K562 (cell line): ENCODE measurements around the gene APOLD1. TPM values are rescaled to one million over a fixed set of nuclear protein-coding genes. Genes with fewer than 3 reads are reported as not detected.

Experiments
- ATAC-seq: fragments of 200-7000 bp; cut with Tn5 transposase; 3 replicates; pipeline ENCODE4 v1.9.1; 2020; ENCODE audit warnings: moderate library complexity
- BruUV-seq: library from RNA; stranded (reverse); fragments of 400-500 nt; replicated peaks from 2 replicates; lab custom pipeline; 2021; lab: Mats Ljungman, UMichigan
- CTCF ChIA-PET: fragments of 300-600 bp; formaldehyde crosslinking; extraction: SDS; loops from one replicate; lab custom pipeline; 2021; ENCODE audit warnings: low intra/inter-chr PET ratio; lab: Yijun Ruan, JAX
- POLR2A ChIA-PET: fragments of 300-600, 350-650 bp; sonication (Branson Sonifier 250); formaldehyde crosslinking; extraction: SDS; loops from one replicate; lab custom pipeline; 2021; ENCODE audit warnings: antibody characterized with exemption, inconsistent platforms; lab: Yijun Ruan, JAX
- DNase-seq, 4 experiments: peaks; one replicate each; pipeline versions ENCODE4 v3.0.0 to v3.0.0-alpha.2; 2011 to 2018; ENCODE audit warnings: low spot score in 3 of 4, mixed read lengths in 3 of 4; ENCODE audit errors: extremely low read depth in 1 of 4
- FAIRE-seq: peaks from 2 replicates; lab custom pipeline; 2011; peaks lifted over from hg19 to GRCh38; lab: Jason Lieb, UNC
- H2AFZ ChIP-seq: 2 replicates; pipeline ENCODE4 v1.6.0; 2011; ENCODE audit warnings: low read depth, low read length, control low read depth, inconsistent platforms
- H3K27ac ChIP-seq: fragments of 200-600 bp; 3 replicates; pipeline ENCODE4 v1.8.0; 2011; ENCODE audit warnings: low read depth, mild to moderate bottlenecking, control low read depth, inconsistent platforms, low read length, moderate library complexity, mixed read lengths; ENCODE audit errors: extremely low read depth
- H3K27me3 ChIP-seq, 2 experiments: fragments of 300-600 bp in 1 of 2; 2 replicates in 1 of 2; 3 replicates in 1 of 2; pipeline versions ENCODE4 v1.6.0 to v1.8.0; 2011; ENCODE audit warnings: inconsistent platforms in 2 of 2, low read length in 2 of 2, mild to moderate bottlenecking in 1 of 2, mixed read lengths in 1 of 2, moderate library complexity in 1 of 2; ENCODE audit not compliant: control insufficient read depth in 2 of 2, insufficient read depth in 2 of 2
- H3K36me3 ChIP-seq: fragments of 300-600 bp; 3 replicates; pipeline ENCODE4 v1.8.0; 2011; ENCODE audit warnings: mild to moderate bottlenecking, low read length, inconsistent platforms; ENCODE audit not compliant: control insufficient read depth, insufficient read depth
- H3K4me1 ChIP-seq, 2 experiments: fragments of 200-600 bp in 1 of 2; replicated peaks in 1 of 2; 2 replicates in 1 of 2; 3 replicates in 1 of 2; pipeline versions ENCODE4 v1.5.1 to v1.8.0; 2011; ENCODE audit warnings: inconsistent platforms in 2 of 2, low read length in 2 of 2, mild to moderate bottlenecking in 1 of 2, mixed read lengths in 1 of 2, moderate library complexity in 1 of 2; ENCODE audit not compliant: control insufficient read depth in 2 of 2, insufficient read depth in 2 of 2
- H3K4me2 ChIP-seq: 2 replicates; pipeline ENCODE4 v1.6.1; 2011; ENCODE audit warnings: low read length, control low read depth, inconsistent platforms, mixed read lengths; ENCODE audit not compliant: insufficient read depth
- H3K4me3 ChIP-seq: fragments of 200-600 bp; sonication (generic), shearing (Covaris generic); 2 replicates; pipeline ENCODE4 v1.5.1; 2016; ENCODE audit warnings: control low read depth, inconsistent platforms
- H3K79me2 ChIP-seq: fragments of 200-600 bp; 3 replicates; pipeline ENCODE4 v1.8.0; 2011; ENCODE audit warnings: low read length, inconsistent platforms; ENCODE audit not compliant: control insufficient read depth, insufficient read depth
- H3K9ac ChIP-seq, 2 experiments: 2 replicates each; pipeline versions ENCODE4 v1.6.0 to v1.6.1; 2011; ENCODE audit warnings: low read depth in 2 of 2, low read length in 2 of 2, control low read depth in 1 of 2, inconsistent platforms in 1 of 2, mild to moderate bottlenecking in 1 of 2, mixed read lengths in 1 of 2; ENCODE audit not compliant: insufficient read depth in 1 of 2
- H3K9me1 ChIP-seq: one replicate; pipeline ENCODE4 v1.6.0; 2011; ENCODE audit warnings: inconsistent platforms, mild to moderate bottlenecking, low read length, moderate library complexity; ENCODE audit not compliant: control insufficient read depth, insufficient read depth
- H3K9me3 ChIP-seq: replicated peaks from 2 replicates; pipeline ENCODE4 v1.5.1; 2011; ENCODE audit warnings: low read depth, low read length, inconsistent platforms; ENCODE audit not compliant: control insufficient read depth, insufficient read depth
- H4K20me1 ChIP-seq: replicated peaks from 2 replicates; pipeline ENCODE4 v1.6.1; 2011; ENCODE audit warnings: low read length, inconsistent platforms, mixed read lengths; ENCODE audit not compliant: control insufficient read depth, insufficient read depth
- ATF4 ChIP-seq: fragments of 450-650 bp; formaldehyde crosslinking; IDR thresholded peaks from 2 replicates; pipeline ENCODE4 v1.4.0; 2022; ENCODE audit warnings: mild to moderate bottlenecking, moderate library complexity
- CREB5 ChIP-seq: fragments of 250-450 bp; sonication (Bioruptor Pico); IDR thresholded peaks from 2 replicates; pipeline ENCODE4 v1.5.0; 2020; ENCODE audit warnings: mild to moderate bottlenecking
- DLX4 ChIP-seq: fragments of 250-450 bp; sonication (Bioruptor Pico); IDR thresholded peaks from 2 replicates; pipeline ENCODE4 v1.6.1; 2021; ENCODE audit warnings: mild to moderate bottlenecking
- HINFP ChIP-seq: fragments of 450-650 bp; conservative IDR thresholded peaks from 2 replicates; pipeline ENCODE4 v1.6.1; 2016; ENCODE audit warnings: missing genetic modification characterization, low read depth, mild to moderate bottlenecking, control low read depth, missing compliant biosample characterization
- HOMEZ ChIP-seq: fragments of 250-450 bp; sonication (Bioruptor Pico); IDR thresholded peaks from 2 replicates; pipeline ENCODE4 v1.4.0; 2020; ENCODE audit warnings: mild to moderate bottlenecking, moderate library complexity
- MCM3 ChIP-seq: fragments of 450-650 bp; IDR thresholded peaks from 2 replicates; pipeline ENCODE4 v1.6.1; 2016
- NR2F6 ChIP-seq: fragments of 450-650 bp; formaldehyde crosslinking; IDR thresholded peaks from 2 replicates; pipeline ENCODE4 v1.4.0; 2020; ENCODE audit warnings: mild to moderate bottlenecking
- SIRT6 ChIP-seq: IDR thresholded peaks from one replicate; pipeline ENCODE4 v1.6.1; 2012; ENCODE audit warnings: low read depth, mild to moderate bottlenecking, control low read depth, inconsistent platforms, low read length, moderate library complexity
- SMARCB1 ChIP-seq: IDR thresholded peaks from 2 replicates; pipeline ENCODE4 v1.6.1; 2011; ENCODE audit warnings: improper control_type of control experiment, low read depth; ENCODE audit not compliant: insufficient read length
- TCF7 ChIP-seq: sonication (generic); IDR thresholded peaks from 2 replicates; pipeline ENCODE4 v1.6.1; 2016; ENCODE audit warnings: antibody characterized with exemption, borderline replicate concordance
- ZNF696 ChIP-seq: fragments of 250-450 bp; sonication (Bioruptor Pico); conservative IDR thresholded peaks from 2 replicates; pipeline ENCODE4 v1.4.0; 2020; ENCODE audit warnings: mild to moderate bottlenecking, moderate library complexity
- WGBS: fragments of 100-300 bp; shearing (Covaris generic); methylation state at CpG from one replicate; pipeline ENCODE4 v1.1.6; 2016; ENCODE audit warnings: low coverage, mixed read lengths; ENCODE audit not compliant: insufficient coverage; ENCODE audit errors: missing lambda C conversion rate; 5-methylcytosine and 5-hydroxymethylcytosine counted together
- in situ Hi-C: fragments of 300-500 bp; cut with MboI; formaldehyde crosslinking; loops from 4 replicates; pipeline ENCODE4 v1.15.0; 2018; ENCODE audit warnings: inconsistent platforms, mixed read lengths
- intact Hi-C: fragments of 100-400 bp; cut with micrococcal nuclease; formaldehyde crosslinking; loops from 2 replicates; pipeline ENCODE4 v1.14.2; 2022
- polyA plus RNA-seq, 8 experiments: library from polyadenylated mRNA; depleted of rRNA in 4 of 8; stranded (reverse) in 5 of 8; unstranded in 3 of 8; fragments of >200 nt; fragmentation: Nextera tagmentation in 2 of 8; fragmentation: Illumina TruSeq in 1 of 8; extraction: Ambion mirVana in 2 of 8; extraction: Trizol in 1 of 8; gene quantifications; 2 replicates each; pipeline versions ENCODE4 v1.2.1 to v1.2.3, GENCODE V29; 2011 to 2014; ENCODE audit warnings: inconsistent platforms in 1 of 8, missing spikeins in 1 of 8
- total RNA-seq, 7 experiments: library from RNA; depleted of rRNA in 6 of 7; stranded (reverse); fragments of >200 nt in 6 of 7; fragmentation: Illumina TruSeq in 2 of 7; extraction: Trizol in 2 of 7; gene quantifications; 2 replicates each; pipeline versions ENCODE4 v1.2.1 to v1.2.3, GENCODE V29; 2011 to 2021; ENCODE audit warnings: low replicate concordance in 1 of 7

Gene APOLD1
- total and polyA plus RNA-seq, 9 of the 15 experiments (the other 6 are each of a cell fraction or from before 2014, with no cell fraction given), result 0.28 to 1.1 (median 0.61) TPM

GRCh38 chr12:12757121-12757520 is 28.3 kb upstream of the APOLD1 start:
- no peaks in the 10 kb centered on the region for H3K9me3 ChIP-seq
- peak overlapping the region; percentile 25; the same call in 1 of the 2 replicates for H3K4me2 ChIP-seq
- H3K79me2 ChIP-seq, result no peaks in the 10 kb centered on the region
- ATAC-seq (peak; percentile 48), FAIRE-seq (no peak), DNase-seq (no peak)
- no TSS peak for BruUV-seq
- H3K4me1 ChIP-seq, result peaks cover 3 to 12% of the 10 kb centered on the region in 2 experiments; a peak in 3 of 5 replicates
- H3K9me1 ChIP-seq, result no peaks in the 10 kb centered on the region
- TF ChIP-seq CREB5 (no peak), MCM3 (no peak), ATF4 (CRISPR knock-in tag) (no peak), TCF7 (no peak), ZNF696 (no peak), SIRT6 (no peak), DLX4 (no peak), NR2F6 (no peak), HINFP (tag) (no peak), HOMEZ (CRISPR knock-in tag) (no peak), SMARCB1 (no peak)
- in situ Hi-C loops (no loop called here), intact Hi-C loops (no loop called here)
- CTCF ChIA-PET, result no interaction called here
- H2AFZ ChIP-seq, result peak overlapping the region; percentile 79
- no peaks in the 10 kb centered on the region for H3K27me3 ChIP-seq
- H4K20me1 ChIP-seq, result no peaks in the 10 kb centered on the region
- peak overlapping the region in 1 of 2 experiments; percentile 48; a peak in 2 of 4 replicates for H3K9ac ChIP-seq
- 31% methylated on average over 2 of the region's 2 CpGs for WGBS
- peak overlapping the region; percentile 59; the same call in 2 of the 3 replicates for H3K27ac ChIP-seq
- POLR2A ChIA-PET, result interaction anchor here (0.8 to 1.0 kb wide), 2 partner anchors 11 to 15 kb away, joined by 3 read pairs; no protein-coding TSS in a partner anchor
- no peak overlapping the region for H3K4me3 ChIP-seq
- H3K36me3 ChIP-seq, result no peaks in the 10 kb centered on the region
